HL-60 (cell line): ENCODE measurements around the gene XKR8.
A peak's percentile ranks its signal among the peaks of the same experiment; 100 is the strongest.

ENCODE experiments used
- POLR2AphosphoS5 ChIP-seq: IDR thresholded peaks from 2 replicates; pipeline ENCODE4 v1.6.1; 2012; ENCODE audit warnings: low read depth
- TF ChIP-seq, protein P1 (sequence below): IDR thresholded peaks from one replicate; pipeline ENCODE4 v1.5.1; 2011; ENCODE audit warnings: low read length, control low read depth, inconsistent platforms; ENCODE audit not compliant: insufficient read depth

DNA sequence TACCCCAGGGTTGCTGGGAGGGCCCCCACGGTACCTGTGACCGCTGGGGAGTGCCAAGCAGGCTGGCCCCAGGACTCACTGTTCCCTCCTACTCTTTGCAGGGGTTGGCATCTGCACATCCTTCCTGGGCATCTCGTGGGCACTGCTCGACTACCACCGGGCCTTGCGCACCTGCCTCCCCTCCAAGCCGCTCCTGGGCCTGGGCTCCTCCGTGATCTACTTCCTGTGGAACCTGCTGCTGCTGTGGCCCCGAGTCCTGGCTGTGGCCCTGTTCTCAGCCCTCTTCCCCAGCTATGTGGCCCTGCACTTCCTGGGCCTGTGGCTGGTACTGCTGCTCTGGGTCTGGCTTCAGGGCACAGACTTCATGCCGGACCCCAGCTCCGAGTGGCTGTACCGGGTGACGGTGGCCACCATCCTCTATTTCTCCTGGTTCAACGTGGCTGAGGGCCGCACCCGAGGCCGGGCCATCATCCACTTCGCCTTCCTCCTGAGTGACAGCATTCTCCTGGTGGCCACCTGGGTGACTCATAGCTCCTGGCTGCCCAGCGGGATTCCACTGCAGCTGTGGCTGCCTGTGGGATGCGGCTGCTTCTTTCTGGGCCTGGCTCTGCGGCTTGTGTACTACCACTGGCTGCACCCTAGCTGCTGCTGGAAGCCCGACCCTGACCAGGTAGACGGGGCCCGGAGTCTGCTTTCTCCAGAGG is 6.8 kb downstream of the XKR8 start:
- TF ChIP-seq, protein P1, sequence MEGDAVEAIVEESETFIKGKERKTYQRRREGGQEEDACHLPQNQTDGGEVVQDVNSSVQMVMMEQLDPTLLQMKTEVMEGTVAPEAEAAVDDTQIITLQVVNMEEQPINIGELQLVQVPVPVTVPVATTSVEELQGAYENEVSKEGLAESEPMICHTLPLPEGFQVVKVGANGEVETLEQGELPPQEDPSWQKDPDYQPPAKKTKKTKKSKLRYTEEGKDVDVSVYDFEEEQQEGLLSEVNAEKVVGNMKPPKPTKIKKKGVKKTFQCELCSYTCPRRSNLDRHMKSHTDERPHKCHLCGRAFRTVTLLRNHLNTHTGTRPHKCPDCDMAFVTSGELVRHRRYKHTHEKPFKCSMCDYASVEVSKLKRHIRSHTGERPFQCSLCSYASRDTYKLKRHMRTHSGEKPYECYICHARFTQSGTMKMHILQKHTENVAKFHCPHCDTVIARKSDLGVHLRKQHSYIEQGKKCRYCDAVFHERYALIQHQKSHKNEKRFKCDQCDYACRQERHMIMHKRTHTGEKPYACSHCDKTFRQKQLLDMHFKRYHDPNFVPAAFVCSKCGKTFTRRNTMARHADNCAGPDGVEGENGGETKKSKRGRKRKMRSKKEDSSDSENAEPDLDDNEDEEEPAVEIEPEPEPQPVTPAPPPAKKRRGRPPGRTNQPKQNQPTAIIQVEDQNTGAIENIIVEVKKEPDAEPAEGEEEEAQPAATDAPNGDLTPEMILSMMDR = no peak
- 0 out of 2 replicates have a peak, but pooled peaks have one; percentile 4 for TF ChIP-seq POLR2AphosphoS5
